Transverse colon (tissue), 4 donors: ENCODE results near the gene CD82. TPM values are rescaled to one million over a fixed set of nuclear protein-coding genes. Genes with fewer than 3 reads are reported as not detected.
A peak's percentile ranks its signal among the peaks of the same experiment; 100 is the strongest.
"Not testable (repeated sequence)": the region's sequence is repeated elsewhere in the genome, so short reads cannot be mapped to it uniquely, and the experiment has no call there.

Source experiments
- DNase-seq: peaks from one replicate; pipeline ENCODE4 v3.0.0-alpha.2; 2019
- H3K27ac ChIP-seq, 4 donors: fragments of 200-600 bp; sonication (generic); 2 replicates each; pipeline ENCODE4 v1.5.1; 2016 to 2018; ENCODE audit warnings: inconsistent platforms in 4 of 4
- H3K27me3 ChIP-seq: fragments of 200-600 bp; sonication (generic); 2 replicates; pipeline ENCODE4 v1.5.1; 2017; ENCODE audit warnings: inconsistent platforms
- H3K36me3 ChIP-seq, 4 donors: fragments of 200-600 bp; sonication (generic); 2 replicates each; pipeline ENCODE4 v1.5.1; 2017 to 2019; ENCODE audit warnings: inconsistent platforms in 4 of 4
- H3K4me1 ChIP-seq, 4 donors: fragments of 200-600 bp; sonication (generic); 2 replicates each; pipeline ENCODE4 v1.5.1; 2017 to 2020; ENCODE audit warnings: inconsistent platforms in 4 of 4
- H3K4me3 ChIP-seq, 4 donors: fragments of 200-600 bp; sonication (generic); 1 replicate in 1 of 4; 2 replicates in 3 of 4; pipeline versions ENCODE4 v1.5.1 to v1.6.1; 2017 to 2019; ENCODE audit warnings: inconsistent platforms in 4 of 4
- H3K9me3 ChIP-seq, 2 donors: fragments of 200-600 bp; sonication (generic); 2 replicates each; pipeline ENCODE4 v1.5.1; 2017 to 2019; ENCODE audit warnings: inconsistent platforms in 2 of 2
- EP300 ChIP-seq: sonication (generic); formaldehyde crosslinking; IDR thresholded peaks from one replicate; pipeline ENCODE4 v1.6.1; 2017; ENCODE audit warnings: antibody characterized with exemption, low read depth
- POLR2A ChIP-seq: fragments of 450-650 bp; IDR thresholded peaks from one replicate; pipeline ENCODE4 v1.6.1; 2016; ENCODE audit warnings: antibody characterized with exemption, mild to moderate bottlenecking, moderate library complexity
- POLR2AphosphoS5 ChIP-seq, 3 donors: sonication (generic); formaldehyde crosslinking; IDR thresholded peaks; one replicate each; pipeline ENCODE4 v1.6.1; 2016; ENCODE audit warnings: antibody characterized with exemption in 3 of 3
- WGBS, 2 donors: methylation state at CpG; one replicate each; pipeline ENCODE4 v1.1.5; 2018; ENCODE audit warnings: low coverage in 1 of 2; 5-methylcytosine and 5-hydroxymethylcytosine counted together
- in situ Hi-C, 4 donors: fragments of 200-750 bp; cut with MboI; loops; one replicate each; pipeline versions ENCODE4 v1.15.0 to v1.15.1; 2017; ENCODE audit warnings: low sequenced_read_pairs in 3 of 4, low pct_ligation_motif_present in 1 of 4, low pct_unique_long_range_greater_than_20kb in 1 of 4
- intact Hi-C: fragments of 100-400 bp; cut with DNase I; formaldehyde crosslinking; loops from one replicate; pipeline ENCODE4 v1.15.1; 2023; ENCODE audit warnings: low total_unique reads
- total RNA-seq, 4 donors: library from RNA; depleted of rRNA; stranded (reverse); fragments of >200 nt; gene quantifications; one replicate each; pipeline ENCODE4 v1.1.0, GENCODE V29; 2016
- TF ChIP-seq, protein P1 (sequence below), 5 experiments: fragments of 200-600 bp in 3 of 5; fragments of 450-650 bp in 2 of 5; sonication (generic) in 3 of 5; IDR thresholded peaks; 1 replicate in 2 of 5; 2 replicates in 3 of 5; pipeline ENCODE4 v1.5.1; 2016 to 2017; ENCODE audit warnings: antibody characterized with exemption in 5 of 5, inconsistent platforms in 3 of 5, mild to moderate bottlenecking in 2 of 5, moderate library complexity in 1 of 5

CD82 gene
- total RNA-seq, 4 donors from 2014 or later, result 7.9 to 23.1 (median 14.0) TPM

DNA sequence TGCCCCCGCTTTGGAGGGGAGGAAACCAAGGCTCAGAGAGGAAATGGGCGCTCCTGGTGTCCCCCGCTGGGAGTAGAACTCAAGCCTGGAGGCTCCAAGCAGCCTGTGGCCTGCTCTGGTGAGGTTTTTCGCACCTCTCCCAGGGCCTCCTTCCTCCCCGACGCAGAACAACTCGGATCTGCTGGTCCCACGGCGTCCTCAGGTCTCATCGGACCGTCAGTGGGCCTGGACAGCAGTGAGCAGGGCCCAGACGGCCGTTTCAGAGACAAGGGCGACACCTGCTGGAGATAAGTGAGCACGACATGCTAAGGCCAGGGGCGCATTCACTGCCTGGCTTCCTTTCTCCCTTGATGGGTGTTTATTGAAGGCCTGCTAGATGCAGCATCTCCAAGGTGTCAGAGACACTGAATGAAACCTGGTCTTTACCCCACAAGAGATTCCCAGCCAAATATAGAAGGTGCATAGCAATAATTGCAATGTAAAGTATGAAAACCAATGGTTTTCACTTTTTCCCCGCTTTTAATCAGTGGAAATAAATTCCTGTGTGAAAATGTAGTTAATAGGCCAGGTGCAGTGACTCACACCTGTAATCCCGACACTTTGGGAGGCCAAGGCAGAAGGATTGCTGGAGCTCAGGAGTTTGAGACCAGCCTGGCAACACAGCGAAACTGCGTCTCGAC is 26.9 kb upstream of the CD82 start:
- no peak for TF ChIP-seq POLR2A
- TF ChIP-seq, protein P1, sequence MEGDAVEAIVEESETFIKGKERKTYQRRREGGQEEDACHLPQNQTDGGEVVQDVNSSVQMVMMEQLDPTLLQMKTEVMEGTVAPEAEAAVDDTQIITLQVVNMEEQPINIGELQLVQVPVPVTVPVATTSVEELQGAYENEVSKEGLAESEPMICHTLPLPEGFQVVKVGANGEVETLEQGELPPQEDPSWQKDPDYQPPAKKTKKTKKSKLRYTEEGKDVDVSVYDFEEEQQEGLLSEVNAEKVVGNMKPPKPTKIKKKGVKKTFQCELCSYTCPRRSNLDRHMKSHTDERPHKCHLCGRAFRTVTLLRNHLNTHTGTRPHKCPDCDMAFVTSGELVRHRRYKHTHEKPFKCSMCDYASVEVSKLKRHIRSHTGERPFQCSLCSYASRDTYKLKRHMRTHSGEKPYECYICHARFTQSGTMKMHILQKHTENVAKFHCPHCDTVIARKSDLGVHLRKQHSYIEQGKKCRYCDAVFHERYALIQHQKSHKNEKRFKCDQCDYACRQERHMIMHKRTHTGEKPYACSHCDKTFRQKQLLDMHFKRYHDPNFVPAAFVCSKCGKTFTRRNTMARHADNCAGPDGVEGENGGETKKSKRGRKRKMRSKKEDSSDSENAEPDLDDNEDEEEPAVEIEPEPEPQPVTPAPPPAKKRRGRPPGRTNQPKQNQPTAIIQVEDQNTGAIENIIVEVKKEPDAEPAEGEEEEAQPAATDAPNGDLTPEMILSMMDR (IDR thresholded peaks at IDR 0.05), result peak; percentile 88 to 96 (median 93)
- in situ Hi-C loops, result loop anchor here in 3 of 4 donors (5.0 to 25.0 kb wide), 4 partner anchors 254 to 451 kb away; partner anchors contain the start of gene EXT2 (in 1 of the 3)
- Histone ChIP-seq H3K36me3 (no peaks in the 10 kb centered on the region), H3K27ac (no peak overlapping the region), H3K4me1 (no peaks in the 10 kb centered on the region), H3K27me3 (peaks cover 12% of the 10 kb centered on the region), H3K9me3 (no peaks in the 10 kb centered on the region), H3K4me3 (no peak overlapping the region)
- 29 to 100% methylated on average over 1 to 21 of the region's 21 CpGs for WGBS, 2 donors
- DNase-seq, result peak; percentile 72
- intact Hi-C loops, result loop anchor here (1.0 to 10.0 kb wide), 2 partner anchors 252 to 644 kb away; no protein-coding TSS in a partner anchor

DNA sequence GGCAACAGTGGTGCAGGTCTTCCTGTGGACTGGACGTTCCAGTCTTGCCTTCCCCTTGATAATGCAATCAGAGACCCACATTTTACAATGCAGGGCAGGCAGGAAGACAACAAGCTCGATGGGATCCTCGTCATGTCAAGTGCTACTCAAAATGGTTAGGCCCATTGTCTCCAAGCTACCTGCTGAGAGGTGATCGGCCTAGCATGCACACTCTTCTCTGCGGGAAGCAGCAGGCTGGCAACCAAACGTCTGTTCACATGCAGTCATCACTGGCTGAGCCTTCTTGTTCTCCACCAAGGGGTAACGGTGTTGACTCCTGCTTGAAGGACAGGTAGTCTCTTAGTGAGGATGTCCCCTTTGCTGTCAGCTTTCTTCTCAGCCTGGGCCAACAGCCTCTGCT is 25.5 kb upstream of the CD82 start:
- WGBS, 2 donors, result 71% methylated on average over 7 of the region's 7 CpGs; no CpG with 5 or more reads in 1 of the 2 donors
- no peaks in the 10 kb centered on the region for H3K9me3 ChIP-seq
- no peak overlapping the region for H3K27ac ChIP-seq
- peaks cover 7% of the 10 kb centered on the region for H3K27me3 ChIP-seq
- H3K36me3 ChIP-seq, result no peaks in the 10 kb centered on the region
- no peak for DNase-seq
- TF ChIP-seq EP300, result no peak
- TF ChIP-seq, protein P1 (IDR thresholded peaks at IDR 0.05), result no peak
- TF ChIP-seq POLR2AphosphoS5 (IDR thresholded peaks at IDR 0.05), result no peak
- no peak for TF ChIP-seq POLR2A
- no peaks in the 10 kb centered on the region for H3K4me1 ChIP-seq
- H3K4me3 ChIP-seq, result no peak overlapping the region
- intact Hi-C loops (loop anchor here (10.0 kb wide), 1 partner anchor 645 kb away; no protein-coding TSS in a partner anchor), in situ Hi-C loops (loop anchor here (5.0 to 25.0 kb wide), 6 partner anchors 255 to 453 kb away; partner anchors contain the start of gene EXT2 (in 2 of the 4))

GRCh38 chr11:44540667-44541066 is 24.8 kb upstream of the CD82 start:
- H3K4me1 ChIP-seq, result no peaks in the 10 kb centered on the region
- intact Hi-C loops, result no loop called here
- no peak overlapping the region for H3K4me3 ChIP-seq
- H3K9me3 ChIP-seq, result no peaks in the 10 kb centered on the region
- WGBS, 2 donors, result 21 to 25% methylated on average over 2 of the region's 2 CpGs
- in situ Hi-C loops, result loop anchor here (5.0 to 25.0 kb wide), 5 partner anchors 258 to 453 kb away; partner anchors contain the start of gene EXT2 (in 2 of the 4)
- no peaks in the 10 kb centered on the region for H3K27me3 ChIP-seq
- H3K27ac ChIP-seq, result no peak overlapping the region
- no peak for DNase-seq
- TF ChIP-seq POLR2A (no peak), POLR2AphosphoS5 (IDR thresholded peaks at IDR 0.05) (no peak), EP300 (no peak)
- TF ChIP-seq, protein P1 (IDR thresholded peaks at IDR 0.05), result no peak
- no peaks in the 10 kb centered on the region for H3K36me3 ChIP-seq

GRCh38 chr11:44542372-44542771 is 23.1 kb upstream of the CD82 start:
- intact Hi-C loops, result no loop called here
- H3K27me3 ChIP-seq, result no peaks in the 10 kb centered on the region
- H3K36me3 ChIP-seq, result no peaks in the 10 kb centered on the region
- H3K27ac ChIP-seq, result no peak overlapping the region
- TF ChIP-seq, protein P1 (IDR thresholded peaks at IDR 0.05), result no peak
- no peak for TF ChIP-seq EP300
- 88 to 96% methylated on average over 3 of the region's 3 CpGs for WGBS, 2 donors
- H3K4me3 ChIP-seq, result no peak overlapping the region
- in situ Hi-C loops, result loop anchor here (5.0 to 25.0 kb wide), 5 partner anchors 260 to 455 kb away; partner anchors contain the start of gene EXT2 (in 2 of the 4)
- no peak for DNase-seq
- H3K9me3 ChIP-seq, result no peaks in the 10 kb centered on the region
- no peaks in the 10 kb centered on the region for H3K4me1 ChIP-seq

DNA sequence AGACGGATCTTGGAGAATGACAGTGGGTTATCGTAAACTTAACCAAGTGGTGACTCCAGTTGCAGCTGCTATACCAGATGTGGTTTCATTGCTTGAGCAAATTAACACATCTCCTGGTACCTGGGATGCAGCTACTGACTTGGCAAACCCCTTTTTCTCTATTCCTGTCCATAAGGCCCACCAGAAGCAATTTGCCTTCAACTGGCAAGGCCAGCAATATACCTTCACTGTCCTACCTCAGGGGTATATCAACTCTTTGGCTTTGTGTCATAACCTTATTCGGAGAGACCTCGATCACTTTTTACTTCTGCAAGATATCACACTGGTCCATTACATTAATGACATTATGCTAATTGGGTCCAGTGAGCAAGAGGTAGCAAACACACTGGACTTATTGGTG is 18.5 kb upstream of the CD82 start:
- in situ Hi-C loops, result loop anchor here (10.0 to 25.0 kb wide), 4 partner anchors 435 to 460 kb away; partner anchors contain the start of gene EXT2 (in 2 of the 4)

GRCh38 chr11:44547534-44547933 is 17.9 kb upstream of the CD82 start:
- H3K4me1 ChIP-seq, intact Hi-C loops, DNase-seq, H3K27me3 ChIP-seq, H3K27ac ChIP-seq, H3K4me3 ChIP-seq, H3K36me3 ChIP-seq, H3K9me3 ChIP-seq: not testable (repeated sequence)
- 86% methylated on average over 2 of the region's 2 CpGs; no CpG with 5 or more reads in 1 of the 2 donors for WGBS, 2 donors
- in situ Hi-C loops, result loop anchor here (10.0 to 25.0 kb wide), 4 partner anchors 435 to 460 kb away; partner anchors contain the start of gene EXT2 (in 2 of the 4)

More for the DNA sequence above, 18.5 kb upstream of the CD82 start:
- H3K27ac ChIP-seq, H3K27me3 ChIP-seq, H3K9me3 ChIP-seq, DNase-seq, H3K4me3 ChIP-seq, H3K4me1 ChIP-seq, intact Hi-C loops, H3K36me3 ChIP-seq: not testable (repeated sequence)
- WGBS, 2 donors, result 86 to 93% methylated on average over 2 to 4 of the region's 4 CpGs
